NCI-H2107 treated with DMSO at 0.1 percent for 48 hours (cell line): ENCODE results near the gene NTSR1.

Experiments
- DNase-seq: peaks from one replicate; lab custom pipeline; 2025; ENCODE audit not compliant: unreplicated experiment; lab: John Stamatoyannopoulos, UW

NTSR1 gene

GRCh38 chr20:62724692-62725595, 16.3 kb downstream of the NTSR1 start:
- DNase-seq, result no peak

- DNase-seq, result no peak
Observed at GRCh38 chr20:62725596-62726268, 17.1 kb downstream of the NTSR1 start.

- DNase-seq, result no peak
Observed at GRCh38 chr20:62726276-62726675, 17.6 kb downstream of the NTSR1 start.

DNA sequence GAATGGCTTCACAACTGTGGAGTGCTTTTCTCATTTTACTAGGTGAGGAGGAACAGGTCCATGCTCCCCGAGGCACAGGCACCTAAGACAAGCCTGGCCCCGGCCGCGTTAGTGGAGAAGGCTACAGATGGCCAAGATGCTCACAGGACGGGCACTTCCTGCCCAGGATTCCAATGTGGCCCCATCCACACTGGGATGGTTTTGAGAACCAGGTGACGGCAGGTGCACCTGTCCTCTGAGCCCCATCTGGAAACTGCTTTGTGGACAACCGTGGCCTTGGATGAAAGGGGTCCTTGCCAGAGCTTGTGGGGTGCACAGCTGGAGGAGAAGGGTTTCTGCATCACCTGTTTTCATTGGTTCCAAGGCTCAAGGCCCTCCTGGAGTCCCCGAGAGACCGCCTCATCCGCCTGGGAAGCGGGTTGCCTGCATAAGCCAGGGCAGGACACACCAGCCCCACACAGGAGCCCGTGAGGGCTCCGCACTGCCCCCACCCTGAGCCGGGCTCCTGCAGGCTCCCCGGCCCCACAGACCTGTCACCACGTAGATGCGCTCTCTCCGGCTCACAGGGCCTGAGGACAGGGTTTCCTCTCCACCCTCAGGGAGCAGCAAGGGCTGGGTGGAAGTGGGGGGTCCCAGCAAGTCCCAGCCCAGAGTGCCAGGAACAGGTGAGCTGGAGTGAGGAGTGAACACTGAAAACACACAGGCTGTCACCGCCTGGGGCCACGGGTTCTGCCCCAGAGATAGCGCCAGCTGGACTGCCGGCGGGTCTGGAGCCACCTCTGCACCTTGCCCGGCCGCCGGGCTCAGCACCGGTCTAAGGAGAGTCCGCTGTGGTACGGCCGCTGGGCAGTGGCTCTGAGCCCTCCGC, 18.3 kb downstream of the NTSR1 start:
- DNase-seq, result no peak

- DNase-seq, result no peak
Observed at GRCh38 chr20:62727584-62728027, 19.0 kb downstream of the NTSR1 start.

GRCh38 chr20:62728028-62728780, 19.6 kb downstream of the NTSR1 start:
- DNase-seq, result no peak

- DNase-seq, result no peak
Observed at GRCh38 chr20:62728781-62729300, 20.2 kb downstream of the NTSR1 start.

- no peak for DNase-seq
Observed at GRCh38 chr20:62730481-62730880, 21.8 kb downstream of the NTSR1 start.

DNA sequence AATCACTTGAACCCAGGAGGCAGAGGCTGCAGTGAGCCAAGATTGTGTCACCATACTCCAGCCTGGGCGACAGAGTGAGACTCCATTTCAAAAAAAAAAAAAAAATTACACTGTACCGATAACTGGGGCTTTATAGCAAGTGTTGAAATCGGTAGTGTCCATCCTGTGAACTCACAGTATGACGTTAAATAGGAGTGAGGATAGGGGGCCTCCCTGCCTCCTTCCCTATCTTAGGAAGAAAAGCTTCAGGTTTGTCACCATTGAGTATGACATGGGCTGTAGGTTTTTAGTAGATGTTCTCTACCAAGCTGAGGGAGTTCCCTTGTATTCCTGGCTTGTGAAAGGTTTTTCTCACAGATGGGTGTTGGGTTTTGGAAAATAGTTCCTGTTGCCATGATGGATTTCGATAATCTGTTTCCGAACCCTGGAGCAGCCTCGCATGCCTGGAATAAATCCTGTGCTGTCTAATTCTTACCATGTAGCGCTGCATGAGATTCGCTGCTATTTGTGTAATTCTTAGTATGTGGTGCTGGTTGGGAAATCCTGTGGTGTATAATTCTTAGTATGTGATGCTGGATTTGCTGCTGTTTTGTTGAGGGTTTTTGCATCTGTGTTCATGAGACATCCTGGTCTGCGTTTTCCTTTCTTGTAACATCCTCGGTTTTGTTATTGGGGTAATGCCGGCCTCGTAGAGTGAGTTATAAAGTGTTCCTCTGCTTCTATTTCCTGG, 23.6 kb downstream of the NTSR1 start:
- DNase-seq, result no peak

DNA sequence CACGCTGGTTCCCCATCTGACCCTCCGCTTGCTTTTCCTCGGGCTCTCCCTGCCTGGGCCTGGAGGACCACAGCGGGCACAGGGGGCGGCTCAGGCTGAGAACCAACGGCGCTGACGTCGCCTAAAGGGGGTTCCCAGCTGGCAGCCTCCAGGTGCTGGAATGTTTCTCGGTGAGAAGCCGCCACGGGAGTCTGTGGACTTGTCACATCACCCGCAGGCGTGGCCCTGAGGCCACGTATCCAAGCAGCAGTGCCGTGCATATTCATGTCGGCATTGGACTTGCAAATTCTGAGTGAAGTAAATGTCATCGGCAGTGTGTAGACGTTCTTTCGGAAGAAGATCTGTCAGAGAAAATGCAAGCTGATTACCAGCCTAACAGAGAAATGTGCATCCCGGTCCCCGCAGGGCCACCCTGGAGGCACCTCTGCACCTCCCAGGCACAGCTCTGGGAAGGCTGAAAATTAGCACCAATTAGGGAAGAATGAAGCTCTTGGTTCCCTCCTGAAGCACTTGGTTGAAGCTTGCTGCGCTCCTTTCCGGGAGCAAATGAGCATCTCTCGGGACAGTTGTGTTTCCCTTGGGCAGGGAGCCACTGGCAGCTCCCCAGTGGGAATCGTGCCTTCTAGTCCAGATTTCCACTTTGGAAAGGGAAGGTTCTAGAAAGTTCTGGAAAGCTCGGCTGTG, 24.3 kb downstream of the NTSR1 start:
- no peak for DNase-seq

DNA sequence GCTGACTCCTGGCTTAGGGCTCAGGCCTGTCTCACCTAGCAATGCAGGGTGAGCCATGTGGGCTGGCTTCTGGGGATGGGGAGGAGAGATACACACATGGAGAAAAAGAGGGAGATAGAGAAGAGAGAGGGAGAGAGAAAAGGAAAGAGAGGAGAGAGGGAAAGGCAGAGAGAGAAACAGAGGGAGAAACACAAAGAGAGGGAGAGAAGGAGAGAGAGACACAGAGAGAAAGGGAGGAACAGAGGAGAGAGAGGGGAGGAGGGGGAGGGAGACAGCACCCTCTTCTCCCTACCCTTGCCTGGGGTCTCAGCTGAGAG, 24.8 kb downstream of the NTSR1 start:
- no peak for DNase-seq

DNA sequence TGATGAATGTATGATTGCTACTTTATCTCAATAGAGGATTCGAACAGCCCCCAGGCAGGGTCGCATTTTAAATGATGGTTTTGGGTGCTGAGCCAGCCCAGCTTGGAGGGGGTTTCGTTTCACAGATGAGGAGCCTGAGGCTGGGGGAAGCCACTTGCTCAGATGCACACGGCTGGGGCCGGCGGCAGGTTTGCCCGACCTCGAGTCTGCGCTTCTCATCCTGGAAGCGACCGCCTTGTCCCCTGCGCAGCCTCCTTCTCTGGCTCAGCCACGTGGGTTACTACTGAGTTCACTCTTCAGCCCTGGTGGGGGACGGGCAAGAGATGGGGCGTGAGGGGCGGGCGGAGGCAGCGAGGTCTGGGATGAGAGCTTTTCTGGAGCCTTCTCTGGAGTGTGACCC, 25.3 kb downstream of the NTSR1 start:
- no peak for DNase-seq

- DNase-seq, result no peak
Observed at GRCh38 chr20:62734326-62734725, 25.7 kb downstream of the NTSR1 start.

DNA sequence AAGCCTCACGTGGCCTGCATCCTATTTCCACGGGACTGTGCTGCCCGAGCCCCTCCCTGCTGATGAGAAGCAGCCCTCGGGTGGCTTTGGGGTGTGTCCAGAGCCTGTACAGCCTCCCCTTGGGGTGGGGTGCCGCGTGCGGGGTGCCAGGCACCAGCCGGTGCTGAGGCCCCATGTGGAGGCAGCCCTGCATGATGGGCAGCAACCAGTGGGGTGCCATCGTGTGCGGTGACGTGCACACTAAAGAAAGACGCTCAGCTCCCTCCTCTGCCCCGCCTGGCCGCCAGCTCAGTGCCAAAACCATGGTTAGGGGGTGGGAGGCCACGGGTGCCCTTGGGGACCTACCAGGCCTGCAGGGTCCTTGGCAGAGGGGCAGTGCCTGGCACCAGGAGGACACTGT, 26.2 kb downstream of the NTSR1 start:
- DNase-seq, result no peak

DNA sequence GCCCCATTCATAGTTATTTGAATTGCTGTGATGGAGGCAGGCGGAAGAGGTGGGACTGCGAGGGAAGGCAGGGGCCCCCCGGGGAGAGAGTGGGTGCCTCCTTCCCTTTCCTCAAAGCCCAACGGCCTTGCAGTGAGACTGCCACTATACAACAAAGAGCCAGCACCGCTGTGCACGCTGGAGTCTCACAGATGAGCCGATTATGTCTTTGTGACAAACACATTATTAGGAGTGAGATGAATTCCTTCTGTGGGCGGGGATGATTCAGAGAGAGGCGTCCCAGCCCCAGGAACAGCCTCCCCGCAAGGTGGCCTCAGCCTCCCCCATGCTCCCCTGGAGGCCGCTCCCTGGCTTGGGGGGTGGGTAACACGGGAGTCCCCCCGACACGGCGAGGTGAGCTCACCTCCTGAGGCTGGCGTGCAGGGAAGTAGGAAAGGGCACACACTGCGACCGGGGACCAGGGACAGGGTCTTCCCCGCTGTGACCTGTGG, 26.7 kb downstream of the NTSR1 start:
- no peak for DNase-seq

DNA sequence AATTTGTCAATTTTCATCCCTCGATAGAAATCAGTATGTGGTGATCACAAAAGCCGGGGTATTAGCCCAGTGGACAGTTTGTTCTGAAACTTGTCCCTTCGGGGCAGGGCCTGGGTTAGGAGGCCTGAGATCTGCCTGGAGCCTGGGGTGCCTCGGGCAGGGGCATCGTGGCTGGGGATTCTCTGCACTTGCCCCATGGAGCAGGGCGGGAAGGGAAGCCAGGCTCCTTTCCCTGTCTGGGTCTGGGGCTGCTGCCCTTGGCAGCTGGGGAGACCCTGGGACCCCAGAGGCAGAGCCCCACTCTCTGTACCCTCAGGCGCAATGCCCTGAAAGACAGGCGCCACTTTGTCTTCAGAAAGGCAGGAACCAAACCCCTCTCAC, 27.4 kb downstream of the NTSR1 start:
- DNase-seq, result no peak

GRCh38 chr20:62736407-62737071, 27.9 kb downstream of the NTSR1 start:
- DNase-seq, result no peak

- DNase-seq, result no peak
Observed at GRCh38 chr20:62737271-62737811, 28.7 kb downstream of the NTSR1 start.
